Esophagus squamous epithelium (tissue), 4 donors: ENCODE data around the gene PRAMEF7.
"Not testable (repeated sequence)": the region's sequence is repeated elsewhere in the genome, so short reads cannot be mapped to it uniquely, and the experiment has no call there.

Experiments used
- POLR2A ChIP-seq, 4 donors: fragments of 450-650 bp; IDR thresholded peaks; one replicate each; pipeline ENCODE4 v1.6.1; 2017; ENCODE audit warnings: antibody characterized with exemption in 4 of 4, mild to moderate bottlenecking in 4 of 4, moderate library complexity in 3 of 4
- TF ChIP-seq, protein P1 (sequence below), 6 experiments: fragments of 450-650 bp in 4 of 6; fragments of 200-600 bp in 2 of 6; sonication (generic) in 2 of 6; IDR thresholded peaks; one replicate each; pipeline ENCODE4 v1.5.1; 2016 to 2019; ENCODE audit warnings: antibody characterized with exemption in 6 of 6, mild to moderate bottlenecking in 4 of 6, moderate library complexity in 4 of 6

DNA sequence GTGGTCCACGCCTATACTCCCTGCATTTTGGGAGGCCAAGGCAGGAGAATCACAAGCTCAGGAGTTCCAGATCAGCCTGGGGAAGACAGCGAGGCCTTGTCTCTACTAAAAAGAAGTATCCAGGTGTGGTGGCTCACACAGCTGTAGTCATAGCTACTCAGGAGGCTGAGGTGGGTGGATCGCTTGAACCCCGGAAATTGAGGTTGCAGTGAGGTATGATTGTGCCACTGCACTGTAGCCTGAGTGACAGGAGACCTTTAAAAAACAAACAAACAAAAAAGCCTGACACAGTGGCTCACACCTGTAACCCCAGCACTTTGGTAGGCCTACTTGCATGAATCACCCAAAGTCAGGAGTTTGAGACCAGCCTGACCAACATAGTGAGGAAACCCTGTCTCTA, 38.0 kb upstream of the PRAMEF7 start:
- TF ChIP-seq, protein P1, sequence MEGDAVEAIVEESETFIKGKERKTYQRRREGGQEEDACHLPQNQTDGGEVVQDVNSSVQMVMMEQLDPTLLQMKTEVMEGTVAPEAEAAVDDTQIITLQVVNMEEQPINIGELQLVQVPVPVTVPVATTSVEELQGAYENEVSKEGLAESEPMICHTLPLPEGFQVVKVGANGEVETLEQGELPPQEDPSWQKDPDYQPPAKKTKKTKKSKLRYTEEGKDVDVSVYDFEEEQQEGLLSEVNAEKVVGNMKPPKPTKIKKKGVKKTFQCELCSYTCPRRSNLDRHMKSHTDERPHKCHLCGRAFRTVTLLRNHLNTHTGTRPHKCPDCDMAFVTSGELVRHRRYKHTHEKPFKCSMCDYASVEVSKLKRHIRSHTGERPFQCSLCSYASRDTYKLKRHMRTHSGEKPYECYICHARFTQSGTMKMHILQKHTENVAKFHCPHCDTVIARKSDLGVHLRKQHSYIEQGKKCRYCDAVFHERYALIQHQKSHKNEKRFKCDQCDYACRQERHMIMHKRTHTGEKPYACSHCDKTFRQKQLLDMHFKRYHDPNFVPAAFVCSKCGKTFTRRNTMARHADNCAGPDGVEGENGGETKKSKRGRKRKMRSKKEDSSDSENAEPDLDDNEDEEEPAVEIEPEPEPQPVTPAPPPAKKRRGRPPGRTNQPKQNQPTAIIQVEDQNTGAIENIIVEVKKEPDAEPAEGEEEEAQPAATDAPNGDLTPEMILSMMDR (IDR thresholded peaks at IDR 0.05): not testable (repeated sequence)
- not testable (repeated sequence) for TF ChIP-seq POLR2A (IDR thresholded peaks at IDR 0.05)
